GM08714 (cell line): ENCODE results near the gene MYOG.

Experiments used
- H3K4me3 ChIP-seq: fragments of 200-500 bp; sonication (Bioruptor generic); 2 replicates; pipeline ENCODE4 v1.5.1; 2014; ENCODE audit warnings: mild to moderate bottlenecking, low read length, inconsistent platforms
- ZNF274 ChIP-seq: IDR thresholded peaks from 2 replicates; pipeline ENCODE4 v1.6.1; 2012; ENCODE audit warnings: mild to moderate bottlenecking, low read depth, low read length

Gene MYOG

DNA sequence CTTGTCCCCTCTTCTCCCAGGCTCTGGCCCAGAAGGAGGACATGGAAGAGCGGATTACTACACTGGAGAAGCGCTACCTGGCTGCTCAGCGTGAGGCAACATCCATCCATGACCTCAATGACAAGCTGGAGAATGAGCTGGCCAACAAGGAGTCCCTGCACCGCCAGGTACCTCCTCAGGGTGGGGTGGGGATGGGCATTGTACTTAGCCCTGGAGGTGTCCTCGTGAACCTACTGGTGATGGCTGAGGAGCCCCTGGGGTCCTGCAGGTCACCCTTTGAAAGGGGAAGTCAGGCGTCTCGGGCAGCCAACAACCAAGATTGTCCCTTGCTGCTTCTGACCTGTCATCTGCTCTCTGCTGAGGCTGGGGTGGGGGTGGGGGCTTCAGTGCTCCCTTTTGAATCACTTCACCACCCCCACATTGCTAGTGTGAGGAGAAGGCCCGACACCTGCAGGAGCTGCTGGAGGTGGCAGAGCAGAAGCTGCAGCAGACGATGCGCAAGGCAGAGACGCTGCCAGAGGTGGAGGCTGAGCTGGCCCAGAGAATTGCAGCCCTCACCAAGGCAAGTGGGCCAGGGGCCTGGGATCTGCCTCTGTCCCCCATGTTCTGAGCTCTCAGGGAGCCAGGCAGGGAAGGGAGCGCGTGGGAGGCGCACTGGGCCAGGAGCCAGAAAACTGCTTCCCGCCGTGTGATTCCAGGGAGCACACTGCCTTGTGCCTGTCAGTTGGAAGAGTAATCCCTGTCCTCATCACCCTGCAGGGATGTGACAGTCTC lies 39.8 kb downstream of the MYOG start:
- no peak overlapping the region for H3K4me3 ChIP-seq
- TF ChIP-seq ZNF274 = no peak

DNA sequence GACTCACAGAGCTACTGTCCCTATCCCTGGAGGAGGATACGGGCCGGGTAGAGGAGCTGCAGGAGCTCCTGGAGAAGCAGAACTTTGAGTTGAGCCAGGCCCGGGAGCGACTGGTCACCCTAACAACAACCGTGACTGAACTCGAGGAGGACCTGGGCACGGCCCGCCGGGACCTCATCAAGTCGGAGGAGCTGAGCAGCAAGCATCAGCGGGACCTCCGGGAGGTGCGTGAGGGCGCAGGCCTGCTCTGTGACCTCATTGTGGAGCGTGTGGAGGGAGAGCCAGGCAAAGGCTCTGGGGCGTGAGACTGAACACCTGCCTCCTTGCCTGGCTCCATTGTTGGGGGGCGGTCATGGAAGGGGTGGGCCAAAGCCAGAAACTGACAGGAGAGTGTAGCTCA lies 40.5 kb downstream of the MYOG start:
- TF ChIP-seq ZNF274 = no peak
- H3K4me3 ChIP-seq = no peak overlapping the region

DNA sequence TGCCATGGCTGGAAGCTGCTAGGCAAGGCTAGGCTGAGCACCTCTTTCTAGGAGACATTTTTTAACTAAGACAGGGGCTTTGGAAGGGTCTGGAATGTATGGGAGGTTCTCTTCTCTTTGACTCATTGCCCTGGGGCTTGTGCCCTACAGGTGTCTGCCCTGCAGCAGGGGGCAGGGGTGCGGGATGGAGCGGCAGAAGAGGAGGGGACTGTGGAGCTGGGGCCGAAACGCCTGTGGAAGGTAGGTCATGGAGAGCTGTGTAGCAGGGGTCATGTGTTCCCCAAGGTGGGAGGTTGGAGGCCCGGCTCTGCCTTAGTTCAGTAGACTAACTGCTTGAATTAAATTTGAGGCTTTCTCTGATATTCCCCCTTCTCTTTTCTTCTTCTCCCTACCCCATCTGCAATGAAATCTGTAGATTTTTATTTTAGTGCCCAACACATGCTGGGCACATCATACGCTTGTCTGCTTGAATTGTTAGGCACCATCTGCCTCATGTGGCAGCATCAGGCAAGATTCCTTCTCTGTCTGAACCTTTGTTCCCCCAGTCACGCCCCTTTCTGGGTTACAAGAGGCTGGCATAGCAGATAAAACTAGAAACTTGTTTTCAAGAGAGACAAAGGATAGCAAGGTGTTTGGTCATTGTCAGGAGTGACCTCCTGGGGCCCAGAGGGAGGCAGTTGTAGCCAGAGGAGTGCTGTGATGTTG lies 41.1 kb downstream of the MYOG start:
- no peak for TF ChIP-seq ZNF274
- H3K4me3 ChIP-seq = no peak overlapping the region

DNA sequence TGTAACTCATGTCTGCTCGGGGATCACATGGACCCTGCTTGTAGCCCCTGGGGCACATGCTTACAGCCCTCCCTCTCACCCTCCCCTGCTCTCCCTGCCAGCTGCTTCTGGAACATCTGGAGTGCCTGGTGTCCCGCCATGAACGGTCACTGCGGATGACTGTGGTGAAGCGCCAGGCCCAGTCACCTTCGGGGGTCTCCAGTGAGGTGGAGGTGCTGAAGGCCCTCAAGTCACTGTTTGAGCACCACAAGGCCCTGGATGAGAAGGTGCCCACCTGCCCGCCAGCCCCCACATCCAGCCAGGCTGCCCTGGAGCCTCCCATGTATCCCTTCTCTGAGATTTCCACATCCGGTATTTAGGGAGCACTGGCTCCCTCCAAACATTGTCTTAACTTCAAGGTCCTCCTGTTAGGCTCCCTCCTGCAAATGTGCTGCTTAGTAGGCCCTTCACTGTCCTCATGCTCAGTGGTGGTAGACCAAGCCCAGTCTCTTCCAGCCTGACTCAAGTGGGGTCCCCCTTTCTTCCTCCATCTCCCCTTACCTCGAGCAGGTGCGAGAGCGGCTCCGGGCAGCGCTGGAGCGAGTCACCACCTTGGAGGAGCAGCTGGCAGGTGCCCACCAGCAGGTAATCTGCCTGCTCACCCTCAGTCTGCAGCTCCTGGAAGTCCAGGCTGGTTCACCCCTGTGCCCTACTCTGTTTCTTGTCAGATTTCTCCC lies 41.8 kb downstream of the MYOG start:
- TF ChIP-seq ZNF274 = no peak

DNA sequence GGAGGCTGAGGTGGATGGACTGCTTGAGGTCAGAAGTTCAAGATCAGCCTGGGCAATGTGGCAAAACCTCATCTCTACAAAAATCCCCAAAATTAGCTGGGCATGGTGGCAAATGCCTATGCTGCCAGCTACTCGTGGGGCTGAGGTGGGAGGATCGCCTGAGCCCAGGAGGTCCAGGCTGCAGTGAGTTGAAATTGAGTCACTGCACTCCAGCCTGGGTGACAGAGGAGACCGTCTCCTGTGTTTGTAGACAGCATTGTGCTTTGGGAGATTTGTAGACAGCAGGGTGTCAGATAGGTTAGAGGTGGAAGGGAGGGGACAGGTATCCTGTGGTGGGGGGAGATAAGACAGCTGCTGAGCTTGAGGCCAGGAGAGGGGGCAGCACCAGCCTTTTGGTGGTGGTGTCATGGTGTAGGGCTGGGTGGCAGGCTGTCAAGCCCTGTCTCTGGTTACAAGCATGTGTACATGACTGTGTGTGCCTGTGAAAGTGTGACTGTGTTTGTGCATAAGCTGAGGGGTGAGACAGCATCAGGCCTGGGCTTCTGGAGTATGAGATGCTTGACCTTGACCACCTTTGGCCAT lies 44.4 kb downstream of the MYOG start:
- H3K4me3 ChIP-seq = no peak overlapping the region
- no peak for TF ChIP-seq ZNF274

More for the DNA sequence above, 41.8 kb downstream of the MYOG start:
- H3K4me3 ChIP-seq = no peak overlapping the region

DNA sequence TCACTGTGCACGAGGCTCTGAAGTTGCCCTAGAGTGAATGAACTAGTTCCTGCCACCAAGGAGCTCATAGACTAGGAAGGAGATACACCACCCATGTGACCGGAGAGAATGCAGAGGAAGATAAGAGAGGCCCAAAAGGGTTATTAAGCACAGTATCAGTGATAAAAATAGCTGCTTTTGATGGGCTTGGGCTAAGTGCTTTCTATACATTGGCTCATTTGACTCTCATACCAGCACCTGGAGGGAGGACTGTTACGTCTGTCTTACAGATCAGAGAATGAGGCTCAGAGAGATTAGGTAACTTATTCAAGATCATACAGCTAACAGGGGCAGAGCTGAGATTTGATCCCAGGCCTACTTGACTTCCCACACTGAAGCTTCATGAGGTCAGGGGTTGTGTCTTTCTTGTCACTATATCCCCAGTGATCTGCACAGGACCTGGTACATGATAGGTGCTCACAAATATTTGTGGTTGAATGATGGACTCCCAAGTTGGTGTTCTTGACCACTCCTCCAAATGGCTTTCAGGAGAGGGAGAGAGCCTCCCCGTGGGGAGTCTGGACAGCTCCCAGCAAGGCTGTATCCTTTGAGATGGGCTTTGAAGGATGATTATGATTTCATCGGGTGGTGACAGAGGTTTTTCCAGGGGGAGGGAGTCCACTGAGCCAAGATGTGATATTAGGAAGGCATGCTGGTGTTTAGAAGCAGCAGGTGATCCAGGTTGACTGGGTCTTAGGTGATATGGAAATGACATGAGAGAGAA lies 45.1 kb downstream of the MYOG start:
- no peak for TF ChIP-seq ZNF274
- no peak overlapping the region for H3K4me3 ChIP-seq

DNA sequence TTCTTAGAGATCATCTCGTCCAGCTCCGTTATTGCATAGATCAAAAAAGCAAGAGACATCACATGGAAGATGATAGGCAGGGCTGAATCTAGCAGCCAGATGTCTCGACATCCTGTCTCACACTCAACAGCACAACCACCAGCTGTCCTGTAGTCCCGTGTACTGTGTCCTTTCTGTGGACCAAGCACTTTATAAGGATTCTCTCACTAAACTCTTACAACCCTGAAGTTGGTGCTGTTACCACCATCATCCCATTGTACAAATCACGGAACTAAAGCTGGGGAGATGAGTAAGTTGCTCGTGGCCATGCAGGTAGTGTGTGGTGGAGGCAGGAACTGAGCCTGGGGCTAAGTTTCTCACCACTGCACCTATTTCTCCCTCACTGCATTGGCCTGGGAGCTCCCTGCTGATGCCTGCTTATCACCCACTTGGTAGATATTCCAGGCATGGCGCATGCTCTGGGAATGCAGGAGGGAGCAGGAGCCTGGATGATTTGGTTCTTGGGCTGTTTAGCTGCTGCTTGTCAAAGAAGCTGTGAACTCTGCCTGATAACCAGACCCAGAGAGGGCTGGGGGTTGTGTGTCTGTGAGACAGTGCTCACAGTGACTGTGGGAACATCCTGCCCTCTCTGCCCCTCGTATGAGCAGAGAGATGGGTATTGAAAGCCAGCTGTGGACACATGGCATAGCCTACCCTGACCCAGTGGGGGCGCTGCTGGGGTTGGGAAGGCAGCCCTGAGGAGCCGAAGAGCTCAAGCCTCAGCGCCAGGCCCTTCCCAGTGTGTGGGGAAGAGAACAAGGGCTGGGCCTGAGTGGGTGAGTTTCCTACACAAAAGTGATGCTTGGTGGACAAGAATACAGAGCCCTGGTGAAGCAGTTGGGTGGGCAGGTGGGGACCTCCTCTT lies 46.0 kb downstream of the MYOG start:
- TF ChIP-seq ZNF274 = no peak
- H3K4me3 ChIP-seq = no peak overlapping the region

DNA sequence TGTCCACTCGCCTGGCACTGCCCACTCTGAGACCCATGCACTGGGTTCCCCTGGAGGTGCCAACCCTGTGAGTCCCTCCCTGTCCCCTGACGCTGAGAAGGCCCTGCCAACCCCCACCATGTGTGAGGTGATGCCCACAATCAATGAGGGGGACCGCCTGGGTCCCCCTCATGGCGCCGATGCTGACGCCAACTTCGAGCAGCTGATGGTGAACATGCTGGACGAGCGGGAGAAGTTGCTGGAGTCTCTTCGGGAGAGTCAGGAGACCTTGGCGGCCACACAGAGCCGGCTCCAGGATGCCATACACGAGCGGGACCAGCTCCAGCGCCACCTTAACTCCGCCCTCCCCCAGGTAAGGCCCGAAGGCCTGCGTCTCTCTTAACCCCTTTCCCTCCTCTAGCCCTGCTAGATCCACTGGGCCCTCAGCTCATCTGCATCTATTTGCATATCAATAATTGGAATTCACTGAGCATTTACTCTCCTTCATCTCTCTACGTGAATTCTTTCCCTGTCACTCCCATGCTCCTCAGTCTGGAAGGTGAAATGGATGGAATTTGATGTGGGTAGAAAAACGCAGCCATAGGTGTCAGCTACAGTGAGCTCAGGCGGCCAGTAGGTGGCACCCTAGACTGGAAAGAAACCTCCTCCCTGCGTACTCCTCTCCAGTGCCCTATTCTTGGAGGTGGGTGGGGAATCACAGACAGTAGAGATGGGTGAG lies 46.8 kb downstream of the MYOG start:
- H3K4me3 ChIP-seq = no peak overlapping the region
- TF ChIP-seq ZNF274 = no peak

DNA sequence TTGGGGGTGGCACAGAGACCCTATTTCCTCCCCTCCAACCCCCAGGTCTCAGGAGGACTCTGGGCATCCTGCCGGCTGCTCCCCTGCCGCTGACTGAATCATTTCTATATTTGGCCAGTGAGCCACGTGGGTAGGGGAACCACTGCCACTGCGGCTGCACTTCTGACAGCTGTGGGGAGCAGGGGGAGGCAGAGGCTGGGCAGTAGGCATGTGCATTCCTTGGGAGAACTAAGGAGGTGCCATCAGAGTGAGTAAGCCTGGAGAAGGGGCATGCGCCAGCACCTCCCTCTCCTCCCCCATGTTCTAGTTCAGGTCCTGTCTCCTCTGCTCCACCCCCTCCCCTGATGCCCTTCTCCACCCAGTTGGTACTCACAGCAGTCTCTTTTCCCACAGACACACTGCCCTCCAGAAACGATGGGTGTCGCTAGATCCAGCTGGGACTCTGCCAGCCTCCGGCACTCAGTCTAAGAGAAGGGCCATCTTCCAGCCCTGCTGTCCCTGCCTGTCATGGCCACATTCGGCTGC lies 47.5 kb downstream of the MYOG start:
- H3K4me3 ChIP-seq = no peak overlapping the region
- TF ChIP-seq ZNF274 = no peak

DNA sequence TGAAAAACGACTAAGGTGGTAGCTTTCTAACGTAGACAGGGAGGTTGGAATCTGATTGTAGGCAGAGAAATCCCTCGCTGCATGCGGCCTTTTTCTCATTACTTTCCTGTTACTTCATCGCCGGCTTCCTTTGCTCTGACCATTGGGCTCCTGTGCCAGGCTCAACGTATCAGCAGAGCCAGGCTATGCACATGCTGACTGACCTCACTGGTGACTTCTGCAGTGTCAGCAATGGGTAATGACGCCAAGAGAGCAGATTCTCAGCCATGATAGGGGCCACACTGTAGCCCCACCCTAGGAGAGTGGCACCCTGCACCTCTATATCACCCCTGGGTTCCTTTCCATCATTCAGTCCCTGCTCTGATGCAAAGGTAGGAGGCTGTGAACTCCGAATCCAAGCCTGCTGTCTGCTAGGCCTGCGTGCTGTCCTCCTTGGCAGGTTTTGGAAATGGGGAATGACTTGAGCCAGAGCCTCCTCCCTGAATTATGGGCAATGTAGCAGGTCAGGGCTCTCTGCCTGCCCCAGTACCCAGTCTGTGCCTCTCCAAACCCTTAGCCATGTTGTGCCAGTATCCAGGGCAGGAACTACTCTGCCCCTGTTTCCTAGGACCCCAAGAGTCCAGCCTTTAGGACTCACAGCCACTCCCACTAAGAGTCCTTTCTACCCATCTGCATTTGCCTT lies 48.2 kb downstream of the MYOG start:
- no peak for TF ChIP-seq ZNF274
- no peak overlapping the region for H3K4me3 ChIP-seq

DNA sequence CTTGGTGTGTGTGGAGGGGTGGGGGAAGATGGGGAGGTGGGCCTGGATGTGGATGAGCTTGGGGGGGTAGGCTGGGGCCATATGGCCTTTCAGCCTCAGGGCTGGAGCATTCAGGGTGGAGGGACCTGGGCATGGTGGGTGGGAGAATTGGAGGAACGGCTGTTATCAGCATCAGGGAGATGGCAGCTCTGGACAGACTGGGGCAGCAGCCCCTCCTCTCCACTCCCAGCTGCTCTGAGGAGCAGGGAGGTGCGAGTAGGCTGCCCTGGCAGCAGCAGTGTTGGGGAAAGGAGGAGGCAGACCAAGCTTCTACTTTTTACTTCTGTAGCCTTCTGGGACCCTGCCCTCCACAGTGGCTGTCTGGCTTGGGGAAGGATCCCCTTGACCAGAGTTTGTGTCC lies 49.3 kb downstream of the MYOG start:
- no peak for TF ChIP-seq ZNF274

More for the DNA sequence above, 49.3 kb downstream of the MYOG start:
- no peak overlapping the region for H3K4me3 ChIP-seq
